HG03108 (cell line): ENCODE data around the gene NHS.
"Not testable (repeated sequence)": the region's sequence is repeated elsewhere in the genome, so short reads cannot be mapped to it uniquely, and the experiment has no call there.

Source experiments
- ATAC-seq: cut with Tn5 transposase; IDR thresholded peaks from one replicate; pipeline ENCODE4 v1.9.1; 2021; ENCODE audit warnings: moderate library complexity; ENCODE audit not compliant: unreplicated experiment

The NHS gene

DNA sequence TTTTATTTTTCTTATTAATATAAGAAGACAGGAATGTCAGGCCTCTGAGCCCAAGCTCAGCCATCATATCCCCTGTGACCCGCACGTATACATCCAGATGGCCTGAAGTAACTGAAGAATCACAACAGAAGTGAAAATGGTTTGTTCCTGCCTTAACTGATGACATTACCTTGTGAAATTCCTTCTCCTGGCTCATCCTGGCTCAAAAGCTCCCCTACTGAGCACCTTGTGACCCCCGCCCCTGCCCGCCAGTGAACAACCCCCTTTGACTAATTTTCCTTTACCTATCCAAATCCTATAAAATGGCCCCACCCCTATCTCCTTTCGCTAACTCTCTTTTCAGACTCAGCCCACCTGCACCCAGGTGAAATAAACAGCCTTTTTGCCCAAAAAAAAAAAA, 71.3 kb downstream of the NHS start:
- not testable (repeated sequence) for ATAC-seq

DNA sequence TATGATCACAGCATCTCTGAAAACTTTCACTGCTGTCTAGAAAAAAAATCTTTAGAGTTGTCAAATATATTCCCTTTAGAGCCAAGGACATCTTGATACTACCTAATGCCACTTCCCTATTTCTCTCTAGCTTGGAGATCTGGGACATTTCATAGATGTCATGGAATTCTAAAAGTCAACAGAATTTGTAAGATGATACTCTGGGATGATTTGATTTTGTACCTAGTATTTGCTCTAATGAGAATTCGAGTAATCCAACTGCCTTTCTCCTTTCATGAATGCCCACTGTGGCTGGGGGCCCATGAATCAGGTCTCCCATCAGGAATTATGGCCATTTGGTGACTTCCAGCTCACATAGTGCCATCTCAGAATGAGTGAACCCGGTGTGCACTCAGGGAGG, 73.2 kb downstream of the NHS start:
- no peak for ATAC-seq

DNA sequence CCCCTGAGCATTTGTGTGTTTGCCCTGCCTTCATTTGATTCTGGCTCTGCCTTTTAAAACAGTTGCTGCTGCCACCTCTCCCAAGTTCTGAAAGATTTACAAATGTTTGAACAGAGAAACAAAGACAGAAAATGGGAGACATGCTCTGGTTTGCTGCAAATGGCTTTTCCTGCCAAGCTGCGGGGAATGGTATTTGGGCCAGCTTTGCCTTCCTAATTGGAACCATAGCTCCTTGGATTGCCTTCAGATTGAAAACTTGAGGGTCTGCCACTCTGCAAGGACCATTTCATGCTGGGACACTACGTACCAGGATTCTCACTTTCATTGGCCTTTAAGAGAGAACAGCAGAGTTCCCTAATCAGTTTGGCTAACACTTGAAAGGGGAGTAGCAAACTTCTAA, 74.9 kb downstream of the NHS start:
- no peak for ATAC-seq

DNA sequence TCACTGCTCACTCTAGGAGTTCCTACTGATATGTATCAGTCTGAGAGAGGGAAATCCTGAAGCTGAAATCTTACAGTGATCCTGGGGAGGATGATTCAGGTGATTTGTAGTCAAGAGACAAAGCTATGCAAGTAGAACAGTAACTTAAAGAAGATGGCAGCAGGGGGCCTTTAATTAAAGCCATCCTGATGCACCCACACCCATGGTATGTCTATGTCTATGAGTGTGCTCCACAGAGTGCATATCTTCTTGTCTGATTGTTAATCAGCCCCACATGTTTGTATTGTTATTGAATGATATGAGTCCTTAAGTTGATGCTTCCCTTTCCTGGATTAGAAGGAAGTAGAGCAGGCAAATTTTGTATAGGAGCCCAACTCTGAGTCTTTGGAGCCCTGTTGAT, 78.8 kb downstream of the NHS start:
- no peak for ATAC-seq

DNA sequence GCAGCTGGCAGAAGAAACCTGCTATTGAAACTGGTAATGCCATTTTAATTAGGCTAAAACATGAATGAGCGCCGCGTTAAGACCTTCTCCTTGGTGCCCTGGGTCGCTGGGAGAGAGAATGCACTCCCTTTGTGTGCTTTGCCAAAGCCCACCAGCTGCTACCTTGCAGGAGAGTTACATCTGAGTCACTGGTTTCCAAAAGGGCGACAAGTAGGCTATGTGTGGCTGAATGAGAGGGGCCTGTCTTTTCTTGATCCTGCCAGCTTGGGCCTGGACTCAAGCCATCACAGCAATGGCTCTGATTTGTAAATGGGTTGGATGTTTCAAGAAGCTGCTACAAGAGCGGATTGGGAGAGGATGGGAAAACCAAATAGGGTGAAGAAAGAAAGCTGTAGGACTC, 81.5 kb downstream of the NHS start:
- ATAC-seq, result no peak

DNA sequence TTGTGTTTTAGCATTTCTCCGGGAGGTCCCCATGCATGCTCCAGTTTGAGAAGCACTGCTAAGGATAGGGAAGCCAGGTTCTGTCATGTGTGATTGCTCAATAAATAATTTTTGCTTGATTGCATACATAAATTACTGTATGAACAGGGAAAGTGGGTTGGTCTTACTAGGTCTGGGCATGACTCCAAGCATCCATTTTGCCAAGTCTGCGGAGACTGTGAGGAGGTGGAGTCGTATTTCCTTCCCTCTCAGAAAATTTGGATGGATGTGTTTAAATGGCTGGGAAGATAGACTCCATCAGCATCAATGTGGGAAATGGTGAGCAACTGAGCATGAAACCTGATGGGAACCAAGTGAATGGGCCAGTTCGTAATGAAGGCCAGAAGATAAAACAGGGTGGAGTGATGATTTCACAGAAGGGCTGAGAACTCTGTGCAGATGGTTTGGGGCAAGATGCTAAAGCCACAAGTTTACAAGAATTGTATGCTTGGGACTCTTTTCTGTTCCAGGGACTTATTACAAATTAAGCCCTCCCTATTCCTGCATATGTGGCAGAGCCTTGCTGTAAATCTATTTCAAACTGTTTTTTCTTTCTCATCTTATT, 84.1 kb downstream of the NHS start:
- no peak for ATAC-seq

DNA sequence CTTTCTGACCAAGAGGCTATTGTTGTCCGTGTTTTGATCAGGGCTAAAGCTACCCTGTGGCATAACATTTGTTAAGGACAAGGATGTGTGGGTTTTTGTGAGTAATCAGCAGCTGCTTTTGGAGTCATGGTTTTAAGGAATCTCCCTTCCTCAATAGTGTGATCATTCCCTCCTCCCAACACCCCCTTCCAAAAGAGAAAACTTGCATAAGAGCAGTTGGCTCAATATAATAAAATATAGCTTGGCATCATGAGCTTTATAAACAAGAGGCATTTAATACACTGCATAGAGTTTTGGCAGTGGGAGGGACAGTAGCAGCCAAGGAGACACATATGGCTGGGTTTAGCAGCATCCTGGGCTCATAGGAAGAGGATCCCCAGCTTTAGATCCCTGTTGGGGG, 84.7 kb downstream of the NHS start:
- no peak for ATAC-seq

DNA sequence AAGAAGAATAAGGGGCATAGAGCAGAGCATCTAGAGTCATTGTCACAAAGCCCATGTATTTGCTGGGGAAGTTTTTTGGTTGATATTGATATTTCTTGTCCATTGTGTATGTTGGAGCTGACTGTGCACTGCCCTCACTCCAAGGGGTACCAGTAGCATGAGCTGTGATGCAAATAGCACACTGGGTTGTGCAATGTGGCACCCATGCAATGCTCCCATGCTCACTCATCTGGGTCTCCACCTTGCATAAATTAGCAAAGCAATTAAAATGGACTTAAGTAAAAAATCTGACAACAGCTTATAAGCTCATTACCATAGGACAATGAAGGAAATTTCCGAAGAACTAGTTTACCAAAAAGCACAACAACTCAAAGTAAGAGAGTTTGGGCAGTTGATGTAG, 87.9 kb downstream of the NHS start:
- no peak for ATAC-seq

DNA sequence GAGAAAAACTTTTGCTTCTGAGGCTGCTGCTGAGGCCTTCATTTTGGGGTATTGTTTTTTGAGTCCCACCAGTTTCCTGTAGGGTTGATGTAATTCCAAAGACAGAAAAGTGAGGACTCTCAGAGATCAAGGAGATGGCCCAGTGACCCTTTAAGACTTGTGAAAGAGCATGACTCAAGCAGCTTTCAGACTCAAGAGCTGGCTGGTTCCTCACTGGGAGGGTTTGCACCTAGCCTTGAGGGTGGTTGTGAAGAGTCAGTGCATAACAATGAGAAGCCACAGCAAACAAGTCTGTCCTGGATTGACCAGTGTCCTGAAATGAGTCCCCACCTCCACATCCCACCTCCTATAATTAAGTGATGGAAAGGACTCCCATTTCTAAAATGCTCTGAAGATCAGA, 89.2 kb downstream of the NHS start:
- ATAC-seq, result no peak

DNA sequence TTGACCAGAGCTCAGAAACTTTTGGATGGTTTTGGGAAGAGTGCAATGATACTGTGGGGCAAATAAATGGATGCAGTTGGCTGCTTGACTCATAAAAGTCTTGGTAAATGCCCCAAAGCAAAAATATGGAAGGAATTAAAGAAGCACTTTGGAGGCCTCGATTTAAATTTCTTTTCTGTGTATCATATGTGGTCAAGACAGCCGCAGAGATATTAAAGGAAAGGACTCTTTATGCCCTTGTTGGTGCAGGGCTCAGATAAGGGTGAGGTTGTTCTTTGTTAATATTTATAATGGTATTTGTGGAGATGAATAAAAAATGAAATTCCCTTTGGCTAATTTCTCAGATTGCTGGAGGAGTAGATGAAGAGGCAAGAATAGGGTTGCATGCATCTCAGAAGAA, 90.2 kb downstream of the NHS start:
- no peak for ATAC-seq

DNA sequence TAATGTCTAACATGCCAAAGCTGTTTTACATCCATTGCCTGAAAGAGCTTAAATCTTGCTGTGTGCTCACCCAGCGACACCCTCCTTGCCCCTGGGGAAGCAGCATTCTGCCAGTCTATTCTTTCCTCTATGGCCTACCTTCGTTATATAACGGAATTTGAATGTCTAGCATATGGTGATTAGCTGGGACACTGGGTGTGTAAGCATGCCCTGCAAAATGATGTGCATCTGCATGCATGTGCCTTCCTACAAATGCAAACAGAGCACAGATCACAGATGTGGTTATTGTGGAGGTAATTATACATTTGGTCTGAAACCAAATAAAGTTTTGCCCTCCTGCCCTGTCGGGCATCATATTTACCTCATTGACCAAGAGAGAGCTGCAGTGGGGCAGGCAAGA, 90.8 kb downstream of the NHS start:
- no peak for ATAC-seq

DNA sequence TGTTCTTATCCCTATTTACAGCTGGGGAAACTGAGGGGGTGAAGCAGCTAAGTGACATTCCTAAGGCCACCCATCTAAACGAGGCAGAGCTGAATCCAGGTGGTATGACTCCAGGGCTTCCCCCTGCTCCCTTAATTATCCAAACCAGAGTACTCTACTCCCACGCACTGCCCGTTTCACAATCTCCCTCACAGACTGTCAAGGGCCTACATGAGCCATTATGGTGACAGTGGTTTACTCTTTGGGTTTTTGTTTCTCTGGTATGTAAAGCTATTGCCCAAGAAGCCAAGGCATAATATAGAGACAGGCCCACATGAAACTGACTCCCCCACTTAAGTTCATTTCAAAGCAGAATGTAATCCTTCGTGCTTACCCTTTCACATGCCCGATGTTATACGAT, 95.1 kb downstream of the NHS start:
- no peak for ATAC-seq

DNA sequence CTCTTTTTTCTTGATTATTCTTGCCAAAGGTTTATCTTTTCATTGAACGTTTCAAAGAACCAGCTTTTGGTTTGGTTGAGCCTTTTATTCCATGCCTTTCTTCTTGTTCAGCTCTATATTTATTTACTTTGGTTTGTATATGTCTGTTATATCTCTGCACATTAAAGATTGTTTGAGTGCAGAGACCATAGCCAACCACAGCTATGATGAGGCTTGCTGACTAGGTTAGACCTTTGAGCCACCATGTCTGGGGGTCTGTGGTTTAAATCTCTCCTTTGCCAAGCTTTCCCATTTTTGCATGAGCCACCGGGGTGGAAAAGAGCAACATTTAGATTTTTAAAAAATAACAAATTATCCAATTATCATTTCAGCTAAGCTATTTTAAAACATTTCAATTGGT, 96.1 kb downstream of the NHS start:
- ATAC-seq, result no peak

DNA sequence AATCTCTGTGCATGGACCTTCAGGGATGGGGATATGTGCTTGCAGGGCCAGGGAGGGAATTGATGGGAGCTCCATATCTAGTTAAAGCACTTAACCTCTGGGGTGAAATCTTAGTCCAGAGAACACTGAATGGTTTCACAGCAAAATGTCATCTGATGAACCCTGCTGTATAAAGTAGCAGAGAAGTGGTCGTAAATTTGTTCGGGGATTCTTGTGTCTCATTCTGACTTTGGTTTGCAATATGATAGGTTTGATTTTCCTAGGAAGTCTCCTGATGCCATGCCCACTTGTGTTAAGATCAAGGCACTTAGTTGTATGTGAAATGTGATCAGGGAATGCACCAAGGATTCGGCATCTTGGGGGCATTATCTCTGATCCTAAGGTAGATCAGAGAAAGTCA, 96.9 kb downstream of the NHS start:
- ATAC-seq, result no peak

DNA sequence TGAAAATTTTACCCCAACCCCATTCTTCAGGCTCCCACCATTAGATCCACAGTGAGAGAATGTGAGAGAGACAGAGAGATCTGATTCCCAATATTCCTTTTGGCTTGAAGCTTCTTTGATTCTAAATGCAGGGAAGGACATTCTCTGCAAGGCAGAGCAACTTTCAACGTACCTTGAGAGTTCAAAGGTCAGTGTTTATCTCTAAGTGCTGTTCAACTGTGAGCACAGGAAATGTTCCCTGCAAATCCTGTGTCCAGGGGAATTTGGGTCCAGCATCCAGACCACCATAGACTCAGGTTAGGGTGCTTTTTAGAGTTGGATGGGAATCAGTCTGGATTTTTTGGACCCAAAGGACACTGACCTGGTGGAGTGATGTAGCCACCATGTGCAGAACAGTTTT, 97.4 kb downstream of the NHS start:
- no peak for ATAC-seq

DNA sequence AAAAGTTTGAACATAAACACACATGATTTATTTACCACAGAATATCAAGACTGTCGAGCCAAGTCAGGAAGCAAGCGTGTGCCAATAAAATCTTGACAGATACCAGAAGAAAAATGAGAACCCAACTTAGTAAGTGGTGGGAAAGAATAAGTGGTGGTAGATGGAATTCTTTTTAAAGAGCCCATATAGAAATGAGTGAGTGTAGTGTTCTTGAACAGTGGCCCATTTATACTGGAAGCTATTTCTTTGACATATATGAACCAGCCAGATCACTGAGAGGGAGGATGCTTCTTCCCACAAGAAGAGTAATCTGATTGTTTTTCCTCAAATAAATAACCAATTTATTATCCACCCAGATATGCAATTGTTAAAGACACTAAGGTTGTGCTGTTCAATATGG, 98.0 kb downstream of the NHS start:
- ATAC-seq, result no peak

DNA sequence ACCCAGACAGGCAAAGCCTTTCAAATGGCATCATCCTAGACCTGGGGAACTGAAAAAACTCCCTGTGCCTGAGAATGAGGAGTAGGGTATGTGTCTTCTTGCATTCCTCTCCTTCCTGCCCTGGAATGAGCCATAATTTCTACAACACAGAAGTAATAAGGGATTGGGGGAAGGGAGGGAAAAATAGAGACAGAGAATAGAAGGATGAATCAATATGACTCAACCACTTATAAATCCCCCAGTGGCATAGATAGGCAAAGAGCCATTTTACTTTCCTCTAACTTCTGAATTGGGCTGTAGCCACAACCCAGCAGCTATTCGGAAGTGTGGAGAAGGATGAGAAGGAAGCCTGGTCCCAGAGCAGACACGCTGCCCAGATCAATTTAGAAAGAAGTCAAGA, 99.9 kb downstream of the NHS start:
- no peak for ATAC-seq

DNA sequence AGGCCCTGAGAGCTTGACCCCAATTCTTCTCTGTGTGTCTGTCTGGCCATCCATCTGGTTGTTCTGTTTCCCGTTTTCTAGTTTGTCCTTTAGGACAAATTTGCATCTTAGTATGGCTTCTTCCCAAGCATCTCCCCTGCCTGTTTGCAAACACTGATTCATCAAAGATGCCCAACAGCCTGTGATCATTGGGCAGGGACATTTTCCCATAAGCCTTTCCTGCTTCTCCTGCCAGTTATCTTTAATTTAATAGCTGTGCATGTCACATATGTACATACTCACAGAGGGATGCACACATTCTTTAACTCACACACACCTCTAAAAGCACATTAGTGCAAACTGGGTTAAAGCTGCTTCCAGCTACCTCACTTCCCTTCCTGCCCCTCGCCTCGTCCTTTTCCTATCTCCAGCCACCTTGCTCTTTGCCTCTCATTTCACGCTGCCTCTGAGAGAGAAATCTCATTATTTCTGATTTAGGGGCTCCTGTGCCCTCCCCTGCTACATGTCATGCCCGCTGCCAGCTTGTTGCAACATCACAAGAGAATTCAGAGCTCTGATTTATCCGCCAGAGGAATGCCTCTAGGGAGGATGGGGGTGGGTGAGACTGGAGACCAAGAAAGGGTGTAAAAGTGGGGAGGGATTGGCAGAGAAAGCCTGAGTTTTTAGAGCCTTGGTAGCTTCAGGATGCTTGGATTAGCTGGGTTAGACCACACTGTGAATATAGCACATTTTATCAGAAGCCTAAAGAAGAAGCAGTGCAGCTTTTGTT, 100.6 kb downstream of the NHS start:
- ATAC-seq, result no peak

DNA sequence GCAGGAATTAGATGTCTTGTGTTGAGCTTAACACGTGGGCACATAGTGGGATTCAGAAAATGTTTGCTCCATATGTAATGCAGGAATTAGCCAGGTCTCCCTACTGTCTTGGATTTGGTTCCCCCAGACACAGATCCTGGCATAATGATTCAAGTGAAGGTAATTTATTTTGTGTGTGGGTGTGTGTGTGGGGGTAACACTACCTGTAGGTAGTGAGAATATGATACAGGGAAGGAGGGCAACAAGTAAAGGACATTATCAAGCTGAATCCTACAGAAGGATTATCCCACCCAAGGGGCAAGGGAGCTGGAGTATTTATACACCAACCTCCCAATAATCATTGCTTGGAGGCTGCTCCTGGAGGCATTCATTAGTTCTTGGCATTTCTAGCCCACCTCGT, 101.4 kb downstream of the NHS start:
- no peak for ATAC-seq

DNA sequence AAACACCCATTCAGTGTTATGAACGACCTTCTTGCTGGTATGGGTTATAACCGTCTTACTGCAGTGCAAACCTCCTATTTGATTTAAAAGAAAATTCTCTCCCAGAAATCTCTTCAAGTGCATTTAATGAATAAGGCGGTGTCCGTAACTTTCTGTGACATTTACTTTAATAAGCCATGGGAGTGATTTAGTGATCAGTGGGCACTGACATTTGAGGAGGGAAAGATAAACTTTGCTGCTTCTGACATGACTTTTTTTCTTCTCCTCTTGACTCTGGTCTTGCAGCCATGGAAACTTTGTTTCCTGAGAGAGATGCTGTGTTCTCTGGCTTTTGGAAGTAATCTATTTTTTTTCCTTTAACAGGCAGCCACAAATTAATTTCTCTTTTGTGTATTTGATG, 106.1 kb downstream of the NHS start:
- no peak for ATAC-seq

DNA sequence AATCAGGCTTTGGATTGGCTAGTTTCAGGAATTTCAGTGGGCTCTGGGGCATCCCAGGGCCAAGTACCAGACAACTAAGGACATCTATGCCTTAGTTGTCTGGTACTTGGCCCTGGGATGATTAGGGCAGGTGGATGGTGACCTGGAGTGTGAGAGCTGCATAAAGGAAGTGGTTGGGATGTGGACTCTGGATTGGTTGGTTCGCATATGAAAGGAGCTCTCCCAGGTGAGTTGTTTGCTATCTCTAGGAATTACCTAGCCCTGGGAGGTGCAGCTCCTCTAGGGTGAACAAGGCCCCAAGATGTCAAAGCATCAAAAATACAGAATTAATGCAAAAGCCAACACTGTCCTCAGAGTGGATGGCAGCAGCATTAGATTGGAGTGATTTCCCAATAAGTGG, 109.6 kb downstream of the NHS start:
- ATAC-seq, result no peak

DNA sequence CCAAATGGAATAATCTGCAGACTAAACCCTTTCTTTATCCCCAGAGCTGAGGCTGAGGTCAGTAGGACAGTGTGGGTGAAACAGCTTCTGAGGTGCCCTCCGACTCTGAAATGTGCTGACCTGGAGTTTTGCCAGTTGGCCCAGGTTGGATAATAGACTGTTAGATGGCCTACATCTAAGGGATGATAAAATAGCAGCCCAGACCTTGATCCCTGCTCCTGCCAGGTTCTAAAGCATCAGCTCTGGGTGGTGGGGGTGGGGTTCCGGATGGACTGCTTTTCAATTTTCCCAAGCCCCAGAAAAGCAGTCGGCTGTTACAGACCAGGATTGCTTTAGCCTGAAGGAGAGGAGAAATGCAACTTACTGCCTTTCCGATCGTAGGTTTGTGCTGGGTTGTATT, 110.4 kb downstream of the NHS start:
- no peak for ATAC-seq

DNA sequence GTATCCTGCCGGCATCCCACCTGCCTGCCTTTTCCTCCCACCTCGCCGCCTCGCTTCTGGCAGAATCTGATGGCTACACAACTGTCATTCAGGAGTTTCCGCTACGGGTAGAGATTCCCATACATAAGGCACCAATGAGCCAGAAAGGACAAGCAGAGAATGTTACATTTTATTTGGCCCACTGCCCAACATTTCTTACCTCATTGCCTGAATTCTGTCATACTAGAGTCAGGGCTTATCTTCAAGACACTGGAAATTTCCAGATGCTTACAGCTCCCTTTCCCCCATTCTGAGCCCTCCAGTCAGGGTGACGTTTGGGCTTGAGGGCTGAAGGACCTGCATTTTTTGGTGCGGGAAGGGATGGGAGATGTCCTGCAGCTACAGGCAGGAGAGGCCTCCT, 113.0 kb downstream of the NHS start:
- no peak for ATAC-seq
